Measurements from ENCODE around the gene ITGB3BP.

DNA sequence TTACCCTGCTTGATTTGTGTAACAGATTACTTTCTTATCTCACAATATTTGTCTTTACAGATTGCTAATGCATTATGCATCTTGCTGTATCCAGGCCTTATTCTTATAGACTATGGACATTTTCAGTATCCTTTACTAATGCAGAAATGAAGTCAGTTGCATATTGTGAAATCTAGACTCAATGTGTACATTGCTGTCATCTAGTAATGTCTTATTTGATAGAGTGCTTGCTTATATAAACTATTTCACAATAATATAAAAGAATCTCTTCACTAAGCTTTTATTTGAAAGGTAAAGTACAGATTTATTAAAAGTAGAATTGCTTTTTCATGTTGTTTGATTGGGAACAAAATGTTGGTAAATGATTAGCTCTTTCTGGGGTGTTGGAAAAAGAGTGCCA, 116.0 kb downstream of the ITGB3BP start:
- TF ChIP-seq KLF7 (tag by site-specific recombination; IDR thresholded peaks at IDR 0.05; ENCODE audit: borderline replicate concordance) (no peak), ZFHX2 (tag by site-specific recombination; conservative IDR thresholded peaks at IDR 0.05) (no peak), ZNF76 (tag by site-specific recombination; IDR thresholded peaks at IDR 0.05; ENCODE audit: borderline replicate concordance, low read depth) (no peak), ZNF350 (tag by site-specific recombination; IDR thresholded peaks at IDR 0.05) (no peak), ZNF140 (tag by site-specific recombination; IDR thresholded peaks at IDR 0.05) (no peak)
- TF ChIP-seq, protein P1, sequence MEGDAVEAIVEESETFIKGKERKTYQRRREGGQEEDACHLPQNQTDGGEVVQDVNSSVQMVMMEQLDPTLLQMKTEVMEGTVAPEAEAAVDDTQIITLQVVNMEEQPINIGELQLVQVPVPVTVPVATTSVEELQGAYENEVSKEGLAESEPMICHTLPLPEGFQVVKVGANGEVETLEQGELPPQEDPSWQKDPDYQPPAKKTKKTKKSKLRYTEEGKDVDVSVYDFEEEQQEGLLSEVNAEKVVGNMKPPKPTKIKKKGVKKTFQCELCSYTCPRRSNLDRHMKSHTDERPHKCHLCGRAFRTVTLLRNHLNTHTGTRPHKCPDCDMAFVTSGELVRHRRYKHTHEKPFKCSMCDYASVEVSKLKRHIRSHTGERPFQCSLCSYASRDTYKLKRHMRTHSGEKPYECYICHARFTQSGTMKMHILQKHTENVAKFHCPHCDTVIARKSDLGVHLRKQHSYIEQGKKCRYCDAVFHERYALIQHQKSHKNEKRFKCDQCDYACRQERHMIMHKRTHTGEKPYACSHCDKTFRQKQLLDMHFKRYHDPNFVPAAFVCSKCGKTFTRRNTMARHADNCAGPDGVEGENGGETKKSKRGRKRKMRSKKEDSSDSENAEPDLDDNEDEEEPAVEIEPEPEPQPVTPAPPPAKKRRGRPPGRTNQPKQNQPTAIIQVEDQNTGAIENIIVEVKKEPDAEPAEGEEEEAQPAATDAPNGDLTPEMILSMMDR (tag by site-specific recombination; IDR thresholded peaks at IDR 0.05), result no peak
- TF ChIP-seq, protein P2, sequence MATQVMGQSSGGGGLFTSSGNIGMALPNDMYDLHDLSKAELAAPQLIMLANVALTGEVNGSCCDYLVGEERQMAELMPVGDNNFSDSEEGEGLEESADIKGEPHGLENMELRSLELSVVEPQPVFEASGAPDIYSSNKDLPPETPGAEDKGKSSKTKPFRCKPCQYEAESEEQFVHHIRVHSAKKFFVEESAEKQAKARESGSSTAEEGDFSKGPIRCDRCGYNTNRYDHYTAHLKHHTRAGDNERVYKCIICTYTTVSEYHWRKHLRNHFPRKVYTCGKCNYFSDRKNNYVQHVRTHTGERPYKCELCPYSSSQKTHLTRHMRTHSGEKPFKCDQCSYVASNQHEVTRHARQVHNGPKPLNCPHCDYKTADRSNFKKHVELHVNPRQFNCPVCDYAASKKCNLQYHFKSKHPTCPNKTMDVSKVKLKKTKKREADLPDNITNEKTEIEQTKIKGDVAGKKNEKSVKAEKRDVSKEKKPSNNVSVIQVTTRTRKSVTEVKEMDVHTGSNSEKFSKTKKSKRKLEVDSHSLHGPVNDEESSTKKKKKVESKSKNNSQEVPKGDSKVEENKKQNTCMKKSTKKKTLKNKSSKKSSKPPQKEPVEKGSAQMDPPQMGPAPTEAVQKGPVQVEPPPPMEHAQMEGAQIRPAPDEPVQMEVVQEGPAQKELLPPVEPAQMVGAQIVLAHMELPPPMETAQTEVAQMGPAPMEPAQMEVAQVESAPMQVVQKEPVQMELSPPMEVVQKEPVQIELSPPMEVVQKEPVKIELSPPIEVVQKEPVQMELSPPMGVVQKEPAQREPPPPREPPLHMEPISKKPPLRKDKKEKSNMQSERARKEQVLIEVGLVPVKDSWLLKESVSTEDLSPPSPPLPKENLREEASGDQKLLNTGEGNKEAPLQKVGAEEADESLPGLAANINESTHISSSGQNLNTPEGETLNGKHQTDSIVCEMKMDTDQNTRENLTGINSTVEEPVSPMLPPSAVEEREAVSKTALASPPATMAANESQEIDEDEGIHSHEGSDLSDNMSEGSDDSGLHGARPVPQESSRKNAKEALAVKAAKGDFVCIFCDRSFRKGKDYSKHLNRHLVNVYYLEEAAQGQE (tag by site-specific recombination; IDR thresholded peaks at IDR 0.05), result no peak

Data from HEK293 (cell line).